ENCODE data around the gene ZSWIM6. TPM values are rescaled to one million over a fixed set of nuclear protein-coding genes. Genes with fewer than 3 reads are reported as not detected.

The ZSWIM6 gene
- total RNA-seq, 1 donor from 2014 or later: 50.2 TPM

- no peak for DNase-seq
- no peak for TF ChIP-seq CTCF (IDR thresholded peaks at IDR 0.05; ENCODE audit: partially characterized antibody, unreplicated experiment)
- peaks cover 3% of the 10 kb centered on the region for H3K27me3 Mint-ChIP-seq (ENCODE audit: unreplicated experiment)
- no peaks in the 10 kb centered on the region for H3K4me1 Mint-ChIP-seq (ENCODE audit: low read depth, unreplicated experiment)
- H3K9me3 Mint-ChIP-seq (ENCODE audit: unreplicated experiment): no peaks in the 10 kb centered on the region
- H3K27ac Mint-ChIP-seq (ENCODE audit: unreplicated experiment): no peak overlapping the region
- peaks cover 4% of the 10 kb centered on the region for H3K36me3 Mint-ChIP-seq (ENCODE audit: unreplicated experiment)
- no peak overlapping the region for H3K4me3 Mint-ChIP-seq (ENCODE audit: unreplicated experiment)
Observed at GRCh38 chr5:61293071-61293470, 39.0 kb upstream of the ZSWIM6 start.

DNA sequence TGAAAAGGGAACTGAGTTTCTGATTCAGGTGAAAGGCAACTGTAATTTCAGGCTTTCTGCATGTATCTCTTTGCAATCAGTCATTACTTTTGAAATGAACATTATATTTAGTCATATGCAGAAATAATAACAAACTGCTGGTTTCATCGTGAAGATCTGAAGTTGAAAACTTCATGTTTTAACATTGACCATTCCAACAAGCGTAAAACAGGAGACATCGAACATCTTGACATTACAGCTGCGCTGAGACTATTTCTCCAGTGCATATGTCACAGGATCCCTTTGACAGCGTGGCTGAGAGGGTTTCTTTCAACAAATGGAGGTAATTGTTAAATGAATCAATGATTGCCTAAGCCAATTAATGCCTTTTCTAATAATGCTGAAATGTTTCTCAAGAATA is 38.2 kb upstream of the ZSWIM6 start:
- Mint-ChIP-seq H3K27me3 (ENCODE audit: unreplicated experiment) (peaks cover 3% of the 10 kb centered on the region), H3K27ac (ENCODE audit: unreplicated experiment) (no peak overlapping the region), H3K9me3 (ENCODE audit: unreplicated experiment) (no peaks in the 10 kb centered on the region), H3K4me1 (ENCODE audit: low read depth, unreplicated experiment) (no peaks in the 10 kb centered on the region), H3K36me3 (ENCODE audit: unreplicated experiment) (peaks cover 4% of the 10 kb centered on the region), H3K4me3 (ENCODE audit: unreplicated experiment) (no peak overlapping the region)
- no peak for TF ChIP-seq CTCF (IDR thresholded peaks at IDR 0.05; ENCODE audit: partially characterized antibody, unreplicated experiment)
- DNase-seq: no peak

DNA sequence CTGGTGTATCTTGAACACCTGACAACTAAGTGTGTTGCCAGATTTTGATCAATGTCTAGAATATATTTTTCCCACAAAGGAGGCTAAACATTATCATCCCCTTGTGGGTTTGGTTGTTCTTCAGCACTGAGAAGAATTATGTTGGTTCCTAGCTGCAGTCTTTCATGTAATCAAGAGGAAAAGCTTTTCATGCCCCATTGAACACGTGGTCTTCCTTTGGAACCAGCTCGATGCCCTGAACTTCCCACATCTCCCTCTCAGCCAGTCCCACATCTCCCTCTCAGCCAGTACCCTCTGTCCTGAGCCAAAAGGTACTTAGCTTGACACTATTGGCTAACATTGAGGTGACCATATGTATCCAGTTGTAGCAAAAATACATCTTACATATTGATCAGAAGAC is 36.7 kb upstream of the ZSWIM6 start:
- Mint-ChIP-seq H3K27me3 (ENCODE audit: unreplicated experiment) (peaks cover 3% of the 10 kb centered on the region), H3K9me3 (ENCODE audit: unreplicated experiment) (no peaks in the 10 kb centered on the region), H3K4me3 (ENCODE audit: unreplicated experiment) (no peak overlapping the region), H3K27ac (ENCODE audit: unreplicated experiment) (no peak overlapping the region), H3K4me1 (ENCODE audit: low read depth, unreplicated experiment) (no peaks in the 10 kb centered on the region), H3K36me3 (ENCODE audit: unreplicated experiment) (peaks cover 4% of the 10 kb centered on the region)
- no peak for DNase-seq
- TF ChIP-seq CTCF (IDR thresholded peaks at IDR 0.05; ENCODE audit: partially characterized antibody, unreplicated experiment): no peak

GRCh38 chr5:61298066-61298465 is 34.0 kb upstream of the ZSWIM6 start:
- H3K4me3 Mint-ChIP-seq (ENCODE audit: unreplicated experiment): no peak overlapping the region
- no peaks in the 10 kb centered on the region for H3K9me3 Mint-ChIP-seq (ENCODE audit: unreplicated experiment)
- H3K27me3 Mint-ChIP-seq (ENCODE audit: unreplicated experiment): peaks cover 3% of the 10 kb centered on the region
- no peak for TF ChIP-seq CTCF (IDR thresholded peaks at IDR 0.05; ENCODE audit: partially characterized antibody, unreplicated experiment)
- no peaks in the 10 kb centered on the region for H3K4me1 Mint-ChIP-seq (ENCODE audit: low read depth, unreplicated experiment)
- H3K36me3 Mint-ChIP-seq (ENCODE audit: unreplicated experiment): peaks cover 4% of the 10 kb centered on the region
- no peak for DNase-seq
- no peak overlapping the region for H3K27ac Mint-ChIP-seq (ENCODE audit: unreplicated experiment)

DNA sequence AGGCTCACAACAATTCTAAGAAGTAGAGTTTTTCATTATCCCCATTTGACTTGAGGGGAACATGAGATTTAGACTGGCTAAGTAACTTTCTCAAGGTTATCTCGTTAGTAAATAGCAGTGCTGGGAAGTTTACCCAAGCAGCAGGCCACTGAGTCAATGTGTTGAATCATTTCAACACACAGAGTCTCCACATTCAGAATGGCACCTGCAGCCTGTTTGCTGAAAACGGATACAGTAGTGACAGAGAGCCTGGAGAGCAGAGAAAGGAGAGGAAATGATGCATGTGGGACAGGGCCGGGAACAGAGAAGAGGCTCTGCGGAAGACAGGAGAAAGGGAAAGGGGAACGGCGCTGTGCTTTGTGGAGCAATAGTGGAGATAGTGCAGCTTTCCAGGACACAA is 33.5 kb upstream of the ZSWIM6 start:
- H3K9me3 Mint-ChIP-seq (ENCODE audit: unreplicated experiment): no peaks in the 10 kb centered on the region
- TF ChIP-seq CTCF (IDR thresholded peaks at IDR 0.05; ENCODE audit: partially characterized antibody, unreplicated experiment): no peak
- H3K4me1 Mint-ChIP-seq (ENCODE audit: low read depth, unreplicated experiment): no peaks in the 10 kb centered on the region
- no peak overlapping the region for H3K4me3 Mint-ChIP-seq (ENCODE audit: unreplicated experiment)
- peaks cover 3% of the 10 kb centered on the region for H3K27me3 Mint-ChIP-seq (ENCODE audit: unreplicated experiment)
- H3K27ac Mint-ChIP-seq (ENCODE audit: unreplicated experiment): no peak overlapping the region
- H3K36me3 Mint-ChIP-seq (ENCODE audit: unreplicated experiment): peaks cover 4% of the 10 kb centered on the region
- DNase-seq: no peak

All from glutamatergic neuron (in vitro differentiated cells).